Ascending aorta (tissue), 2 donors: ENCODE results near the gene CCDC9. TPM values are rescaled to one million over a fixed set of nuclear protein-coding genes. Genes with fewer than 3 reads are reported as not detected.

Experiments used
- DNase-seq, 2 donors: peaks; one replicate each; pipeline ENCODE4 v3.0.0-alpha.2; 2019; ENCODE audit warnings: low spot score in 2 of 2
- H3K27ac ChIP-seq, 2 donors: fragments of 200-600 bp; sonication (generic); one replicate each; pipeline ENCODE4 v1.5.1; 2016 to 2017; ENCODE audit warnings: mild to moderate bottlenecking in 1 of 2
- H3K27me3 ChIP-seq: fragments of 200-600 bp; sonication (generic); one replicate; pipeline ENCODE4 v1.5.1; 2017
- H3K36me3 ChIP-seq, 2 donors: fragments of 200-600 bp; sonication (generic); one replicate each; pipeline ENCODE4 v1.5.1; 2016
- H3K4me1 ChIP-seq, 2 donors: fragments of 200-600 bp; sonication (generic); one replicate each; pipeline ENCODE4 v1.5.1; 2016 to 2017; ENCODE audit warnings: mild to moderate bottlenecking in 1 of 2
- H3K4me3 ChIP-seq, 2 donors: fragments of 200-600 bp; sonication (generic); one replicate each; pipeline ENCODE4 v1.5.1; 2016 to 2017; ENCODE audit warnings: mild to moderate bottlenecking in 1 of 2
- H3K9me3 ChIP-seq, 2 donors: fragments of 200-600 bp; sonication (generic); one replicate each; pipeline ENCODE4 v1.5.1; 2016
- CTCF ChIP-seq, 3 experiments: fragments of 200-600 bp in 2 of 3; fragments of 450-650 bp in 1 of 3; sonication (generic) in 2 of 3; IDR thresholded peaks; one replicate each; pipeline ENCODE4 v1.5.1; 2016 to 2019; ENCODE audit warnings: antibody characterized with exemption in 3 of 3, mild to moderate bottlenecking in 1 of 3, moderate library complexity in 1 of 3
- intact Hi-C: fragments of 100-400 bp; cut with DNase I; formaldehyde crosslinking; loops from one replicate; pipeline ENCODE4 v1.15.1; 2023
- total RNA-seq: library from RNA; depleted of rRNA; stranded (reverse); fragments of >200 nt; gene quantifications from one replicate; pipeline ENCODE4 v1.1.0, GENCODE V29; 2016

Gene CCDC9
- total RNA-seq, 1 donor from 2014 or later = 45.3 TPM

GRCh38 chr19:47310323-47310722 is 54.0 kb downstream of the CCDC9 start:
- TF ChIP-seq CTCF (IDR thresholded peaks at IDR 0.05) = no peak
- Histone ChIP-seq H3K4me3 (peak overlapping the region in 1 of 2 donors; percentile 38), H3K27ac (peak overlapping the region in 1 of 2 donors; percentile 13), H3K4me1 (peaks cover 3 to 19% of the 10 kb centered on the region in 2 donors), H3K27me3 (no peaks in the 10 kb centered on the region), H3K9me3 (no peaks in the 10 kb centered on the region), H3K36me3 (no peaks in the 10 kb centered on the region)
- no peak for DNase-seq
- intact Hi-C loops = no loop called here

- H3K9me3 ChIP-seq = no peaks in the 10 kb centered on the region
- H3K27me3 ChIP-seq = no peaks in the 10 kb centered on the region
- intact Hi-C loops = no loop called here
- TF ChIP-seq CTCF (IDR thresholded peaks at IDR 0.05) = no peak
- peak overlapping the region in 1 of 2 donors; percentile 38 for H3K4me3 ChIP-seq
- no peak overlapping the region for H3K27ac ChIP-seq
- DNase-seq = no peak
- H3K36me3 ChIP-seq = no peaks in the 10 kb centered on the region
- H3K4me1 ChIP-seq = peaks cover 3 to 18% of the 10 kb centered on the region in 2 donors
These were observed 54.5 kb downstream of the CCDC9 start for GRCh38 chr19:47310819-47311218.

- Histone ChIP-seq H3K4me3 (peak overlapping the region in 1 of 2 donors; percentile 38), H3K36me3 (no peaks in the 10 kb centered on the region), H3K27ac (no peak overlapping the region), H3K27me3 (no peaks in the 10 kb centered on the region), H3K9me3 (no peaks in the 10 kb centered on the region), H3K4me1 (peaks cover 3 to 13% of the 10 kb centered on the region in 2 donors)
- intact Hi-C loops = no loop called here
- TF ChIP-seq CTCF (IDR thresholded peaks at IDR 0.05) = no peak
- no peak for DNase-seq
These were observed 56.2 kb downstream of the CCDC9 start for GRCh38 chr19:47312366-47313006.

GRCh38 chr19:47313754-47314295 is 57.5 kb downstream of the CCDC9 start:
- Histone ChIP-seq H3K27me3 (no peaks in the 10 kb centered on the region), H3K27ac (no peak overlapping the region)
- intact Hi-C loops = no loop called here

GRCh38 chr19:47315125-47315821 is 58.9 kb downstream of the CCDC9 start:
- no peaks in the 10 kb centered on the region for H3K4me1 ChIP-seq
- peak overlapping the region in 1 of 2 donors; percentile 40 for H3K27ac ChIP-seq
- H3K27me3 ChIP-seq = no peaks in the 10 kb centered on the region
- no peak overlapping the region for H3K4me3 ChIP-seq
- H3K9me3 ChIP-seq = no peaks in the 10 kb centered on the region
- DNase-seq = peak; percentile 70 to 90
- no peak for TF ChIP-seq CTCF (IDR thresholded peaks at IDR 0.05)
- peaks cover 0 to 3% of the 10 kb centered on the region in 2 donors for H3K36me3 ChIP-seq
- intact Hi-C loops = no loop called here

More at GRCh38 chr19:47313754-47314295, 57.5 kb downstream of the CCDC9 start:
- no peaks in the 10 kb centered on the region for H3K9me3 ChIP-seq
- no peak for TF ChIP-seq CTCF (IDR thresholded peaks at IDR 0.05)
- H3K4me1 ChIP-seq = peaks cover 3 to 9% of the 10 kb centered on the region in 2 donors
- H3K4me3 ChIP-seq = no peak overlapping the region
- no peaks in the 10 kb centered on the region for H3K36me3 ChIP-seq
- no peak for DNase-seq
